RPMI7951 (cell line): ENCODE data around the gene ZDHHC8. TPM values are rescaled to one million over a fixed set of nuclear protein-coding genes. Genes with fewer than 3 reads are reported as not detected.

ENCODE experiments used
- DNase-seq: peaks from one replicate; pipeline ENCODE4 v3.0.0-alpha.2; 2012; ENCODE audit warnings: low read depth
- total RNA-seq: library from RNA; depleted of rRNA; stranded (reverse); fragments of >200 nt; shearing (Covaris generic); gene quantifications from 2 replicates; pipeline ENCODE4 v1.2.3, GENCODE V29; 2014

Gene ZDHHC8
- total RNA-seq, 1 experiment from 2014 or later, result 3.4 TPM

- DNase-seq, result no peak
Measured at GRCh38 chr22:20095521-20095920, 36.1 kb upstream of the ZDHHC8 start.

- DNase-seq, result no peak
Measured at GRCh38 chr22:20096574-20097420, 34.8 kb upstream of the ZDHHC8 start.

GRCh38 chr22:20099099-20099711, 32.4 kb upstream of the ZDHHC8 start:
- DNase-seq, result no peak

DNA sequence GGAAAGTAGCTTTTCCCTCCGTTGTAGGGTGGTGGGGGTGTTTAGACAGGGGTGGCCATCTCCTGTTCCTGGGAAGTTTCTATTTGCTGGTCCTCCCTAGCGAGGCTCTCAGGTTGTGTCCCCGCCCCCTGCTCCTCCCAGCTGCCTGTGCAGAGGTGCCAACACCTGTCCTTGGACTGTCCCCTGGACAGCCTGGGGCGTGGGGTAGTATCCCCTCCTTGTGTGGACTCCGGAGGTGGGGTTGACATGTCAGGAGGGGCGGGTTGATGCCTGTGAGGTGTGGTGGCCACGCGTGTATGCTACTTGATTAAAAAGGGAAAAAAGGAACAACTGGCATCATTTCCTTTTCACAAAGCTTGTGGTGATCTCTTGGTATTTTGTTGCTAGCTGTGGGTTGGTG, 30.0 kb upstream of the ZDHHC8 start:
- no peak for DNase-seq

DNA sequence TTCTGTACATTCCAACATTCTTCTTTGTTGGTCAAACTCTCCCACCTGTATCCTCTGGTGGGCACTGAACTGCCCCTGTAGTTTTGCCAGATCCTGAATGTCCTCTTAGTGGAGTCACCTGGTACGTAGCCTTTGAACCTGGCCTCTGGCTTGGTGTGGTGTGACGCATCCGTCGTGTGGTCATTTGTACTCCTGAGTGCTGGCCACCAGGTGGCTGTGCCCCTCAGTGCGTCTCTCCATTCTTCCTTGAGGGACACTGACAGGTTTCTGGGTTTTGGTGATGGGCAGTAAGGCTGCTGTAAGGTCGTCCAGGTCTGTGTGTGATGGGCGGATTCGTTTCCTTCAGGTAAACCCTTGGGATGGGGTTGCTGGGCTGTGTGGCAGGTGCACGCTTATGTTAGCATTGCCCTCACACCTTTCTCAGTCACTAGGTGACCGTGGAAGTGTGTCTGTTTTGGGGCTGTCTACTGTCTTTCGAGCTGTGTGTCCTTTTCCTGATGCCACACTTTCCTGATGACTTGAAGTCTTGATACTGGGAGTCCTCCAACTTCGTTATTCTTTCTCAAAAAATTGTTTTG, 29.3 kb upstream of the ZDHHC8 start:
- DNase-seq, result no peak

DNA sequence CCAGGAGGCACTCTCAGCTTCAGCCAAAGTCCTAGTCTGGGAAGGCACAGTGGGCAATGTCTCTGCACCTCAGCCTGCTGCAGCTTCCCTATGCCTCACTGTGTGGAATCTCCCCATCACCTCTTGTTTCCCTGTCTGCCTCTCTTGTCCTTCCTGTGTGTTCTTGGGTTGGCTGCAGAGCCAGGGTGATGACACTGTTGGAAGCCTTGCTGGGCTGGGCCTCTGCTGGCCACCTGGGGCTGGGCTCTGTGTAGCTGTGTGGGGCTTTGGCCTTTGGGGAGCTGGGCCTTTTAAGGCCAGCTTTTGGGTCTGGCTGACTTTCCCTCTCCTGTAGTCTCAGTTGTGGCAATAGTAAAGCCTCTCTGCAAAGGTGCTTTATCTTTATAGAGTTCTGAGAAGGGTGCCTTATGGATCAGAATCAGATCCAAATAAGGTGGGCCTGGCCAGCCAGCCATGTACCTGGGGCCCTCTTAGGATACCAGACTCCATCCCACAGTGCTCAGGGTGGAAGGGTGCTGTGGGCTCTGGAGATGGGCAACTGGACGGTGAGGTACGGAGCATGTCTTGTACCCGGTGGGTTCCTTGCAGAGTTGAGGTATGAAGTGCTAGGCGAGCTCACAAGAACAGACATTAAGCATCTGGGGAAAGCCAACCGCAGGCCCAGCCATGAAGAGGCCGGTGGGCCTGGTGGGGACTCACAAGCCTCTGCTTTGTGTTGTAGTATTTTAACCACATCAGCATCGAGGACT, 26.0 kb upstream of the ZDHHC8 start:
- no peak for DNase-seq

- DNase-seq, result no peak
Measured at GRCh38 chr22:20106205-20106848, 25.3 kb upstream of the ZDHHC8 start.

DNA sequence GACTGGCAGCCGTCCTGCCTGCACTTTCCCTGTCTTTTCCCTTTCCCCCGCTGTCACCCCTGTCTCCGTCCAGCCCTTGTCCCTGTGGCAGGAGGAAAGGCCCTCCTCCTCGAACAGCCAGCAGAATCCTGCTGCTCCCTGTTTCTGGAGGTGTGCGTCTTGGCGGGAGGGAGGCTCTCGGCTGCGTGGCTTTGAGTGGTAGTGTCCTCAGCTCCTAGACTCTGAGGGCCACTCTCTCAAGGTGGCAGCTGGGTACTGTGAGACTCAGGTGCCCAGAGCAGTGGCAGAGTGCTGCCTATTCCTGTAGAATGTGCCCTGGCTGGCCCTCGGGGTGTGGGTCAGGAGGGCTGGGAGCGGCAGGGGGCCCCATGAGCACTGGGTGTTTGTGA, 24.8 kb upstream of the ZDHHC8 start:
- no peak for DNase-seq

DNA sequence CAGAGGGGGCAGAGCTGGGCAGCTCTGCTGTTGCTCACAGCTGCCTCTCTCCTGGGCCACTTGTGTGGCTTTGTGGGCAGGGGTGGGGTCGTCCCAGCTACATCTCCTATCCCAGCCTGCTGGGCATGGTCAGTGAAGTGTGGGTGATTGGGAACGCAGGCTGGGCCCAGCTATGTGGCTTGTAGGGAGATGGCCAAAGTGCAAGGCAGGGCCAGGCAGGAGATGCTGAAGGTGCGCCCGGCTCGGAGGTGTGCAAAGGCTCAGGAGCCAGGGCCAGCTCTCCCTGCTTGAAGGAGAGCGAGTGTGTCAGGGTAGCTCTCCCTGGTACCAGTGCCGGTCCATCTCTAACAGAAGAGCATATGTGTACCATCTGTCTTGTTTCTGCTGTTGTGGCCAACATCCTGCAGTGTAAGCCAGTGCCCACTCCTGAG, 24.1 kb upstream of the ZDHHC8 start:
- no peak for DNase-seq

DNA sequence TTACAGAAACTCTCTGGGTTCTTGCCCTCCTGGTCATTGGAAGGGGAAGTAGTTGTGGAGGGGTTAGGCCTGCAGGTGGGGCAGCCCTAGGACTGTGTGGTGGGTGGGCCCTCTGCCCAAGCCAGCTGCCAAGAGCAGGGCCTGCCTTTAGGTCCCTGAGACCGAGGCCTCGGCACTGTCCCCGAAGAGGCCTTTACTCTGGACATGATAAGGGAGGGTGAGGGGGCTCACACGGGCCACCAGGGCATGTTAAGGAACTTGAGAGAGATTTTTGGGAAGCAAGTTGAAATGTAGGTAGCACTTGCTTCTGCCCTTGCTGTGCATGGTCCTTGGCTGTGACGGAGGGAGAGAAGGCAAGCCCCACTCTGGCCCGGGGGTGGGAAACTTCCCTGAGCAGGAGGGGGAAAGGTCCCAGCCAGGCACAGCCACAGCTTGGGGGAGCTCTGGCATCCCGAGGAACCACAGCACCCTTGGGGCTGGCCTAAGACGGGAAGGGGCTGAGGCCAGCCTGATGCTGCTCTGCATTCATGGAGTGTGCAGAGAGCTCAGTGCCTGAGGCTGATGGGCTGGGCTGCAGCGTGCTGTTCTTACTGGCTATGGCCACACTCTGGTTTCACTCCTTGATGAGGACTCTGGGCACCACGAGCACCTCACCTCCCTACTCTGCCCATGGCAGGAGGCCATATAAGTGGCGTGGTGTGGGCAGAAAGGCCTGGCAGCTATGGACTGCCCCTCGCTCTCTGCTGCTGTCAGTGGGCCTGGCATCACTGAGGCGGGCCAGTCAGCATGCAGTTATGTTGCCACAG, 23.4 kb upstream of the ZDHHC8 start:
- DNase-seq, result no peak

DNA sequence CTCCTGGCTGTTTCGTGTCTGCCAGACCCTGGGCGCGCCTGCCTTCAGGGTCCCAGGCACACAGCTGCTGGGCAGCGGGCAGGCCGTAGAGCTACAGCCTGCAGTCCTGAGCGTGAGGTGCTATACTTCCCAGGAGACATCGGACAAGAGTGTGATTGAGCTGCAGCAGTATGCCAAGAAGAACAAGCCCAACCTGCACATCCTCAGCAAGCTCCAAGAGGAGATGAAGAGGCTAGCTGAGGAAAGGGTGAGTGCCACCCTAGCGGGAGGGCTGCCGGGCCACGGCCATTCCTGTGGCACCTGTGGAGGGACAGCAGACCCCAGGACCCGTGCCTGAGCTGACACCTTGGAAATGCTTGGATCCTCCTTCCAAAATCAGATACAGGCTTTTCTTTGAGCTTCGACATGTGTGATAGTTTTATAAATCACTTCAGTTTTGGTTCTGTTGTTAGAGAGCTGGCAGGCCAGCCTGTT, 22.8 kb upstream of the ZDHHC8 start:
- DNase-seq, result no peak

GRCh38 chr22:20109411-20110358, 21.9 kb upstream of the ZDHHC8 start:
- DNase-seq, result no peak

DNA sequence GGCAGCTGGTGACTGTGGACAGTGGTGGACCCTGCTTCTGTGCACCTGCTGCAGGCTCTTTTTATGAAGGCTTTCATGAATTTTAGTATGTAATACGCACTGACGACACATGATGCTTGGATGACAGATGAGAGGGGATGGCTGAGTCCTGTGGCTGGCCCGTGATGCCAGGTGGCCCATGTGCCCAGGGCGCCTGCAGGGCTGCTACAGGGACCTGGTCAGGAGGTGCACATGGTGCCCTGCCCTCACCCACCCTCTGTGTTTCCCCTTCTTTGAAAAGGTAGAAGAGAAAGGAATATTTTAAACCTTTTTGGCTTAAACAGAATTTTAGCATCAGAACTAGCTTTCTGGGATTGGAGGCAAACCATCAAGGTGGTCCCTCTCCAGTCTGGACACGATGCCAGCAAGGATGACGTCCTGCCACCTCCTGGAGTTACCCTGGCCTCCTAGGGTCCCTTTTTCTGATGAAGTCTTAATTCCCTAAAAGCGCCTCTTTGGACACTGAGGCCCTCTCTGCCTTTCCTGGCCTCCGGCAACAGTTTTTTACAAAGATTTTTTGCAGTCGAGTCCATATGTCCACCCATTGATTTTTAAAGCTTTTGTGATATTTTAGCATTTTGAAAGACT, 21.1 kb upstream of the ZDHHC8 start:
- DNase-seq, result no peak

- no peak for DNase-seq
Measured at GRCh38 chr22:20111045-20111688, 20.4 kb upstream of the ZDHHC8 start.

DNA sequence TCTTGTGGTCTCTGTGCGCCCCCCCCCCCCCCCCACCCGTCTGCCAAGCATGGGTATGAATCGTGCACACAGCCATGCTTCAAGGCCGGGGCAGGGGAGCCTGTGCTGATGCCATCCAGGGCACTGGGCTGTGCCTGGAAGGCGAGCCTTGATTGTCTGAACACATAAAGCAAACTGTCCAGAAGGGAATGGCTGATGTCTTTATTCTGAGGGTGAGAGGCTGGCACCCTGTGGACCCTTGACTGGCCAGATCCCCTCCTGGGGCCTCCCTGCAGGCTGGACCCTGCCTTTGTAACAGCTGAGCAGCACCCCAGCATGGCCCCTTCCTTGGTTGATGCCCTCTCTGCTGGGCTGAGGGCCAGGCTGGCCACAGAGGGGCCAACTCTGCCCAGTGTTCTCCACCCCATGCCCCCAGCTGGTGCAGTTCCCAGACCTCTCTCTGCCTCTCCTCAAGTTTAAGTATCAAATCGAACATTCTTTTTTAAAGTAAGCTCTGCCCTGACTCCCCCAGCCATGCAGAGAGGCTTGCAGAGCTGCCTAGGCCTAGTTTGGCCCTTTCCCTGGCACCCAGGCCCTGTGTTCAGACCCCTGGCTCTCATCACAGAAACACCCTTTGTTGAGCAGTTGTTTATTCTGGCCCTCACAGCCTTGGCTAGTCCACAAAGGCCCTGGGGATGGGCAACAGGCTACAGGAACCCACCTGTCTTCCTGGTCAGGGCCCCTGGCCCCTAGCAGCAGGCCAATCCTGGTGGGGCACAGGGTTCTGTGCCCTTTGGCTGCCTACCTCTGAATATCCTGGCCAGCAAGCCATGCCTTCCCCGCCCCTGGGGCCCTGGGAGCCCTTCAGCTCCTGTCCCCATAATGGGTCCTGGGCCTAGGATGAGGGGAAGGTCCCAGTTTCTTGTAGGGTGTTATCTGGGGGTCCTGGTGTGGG, 19.6 kb upstream of the ZDHHC8 start:
- DNase-seq, result no peak

DNA sequence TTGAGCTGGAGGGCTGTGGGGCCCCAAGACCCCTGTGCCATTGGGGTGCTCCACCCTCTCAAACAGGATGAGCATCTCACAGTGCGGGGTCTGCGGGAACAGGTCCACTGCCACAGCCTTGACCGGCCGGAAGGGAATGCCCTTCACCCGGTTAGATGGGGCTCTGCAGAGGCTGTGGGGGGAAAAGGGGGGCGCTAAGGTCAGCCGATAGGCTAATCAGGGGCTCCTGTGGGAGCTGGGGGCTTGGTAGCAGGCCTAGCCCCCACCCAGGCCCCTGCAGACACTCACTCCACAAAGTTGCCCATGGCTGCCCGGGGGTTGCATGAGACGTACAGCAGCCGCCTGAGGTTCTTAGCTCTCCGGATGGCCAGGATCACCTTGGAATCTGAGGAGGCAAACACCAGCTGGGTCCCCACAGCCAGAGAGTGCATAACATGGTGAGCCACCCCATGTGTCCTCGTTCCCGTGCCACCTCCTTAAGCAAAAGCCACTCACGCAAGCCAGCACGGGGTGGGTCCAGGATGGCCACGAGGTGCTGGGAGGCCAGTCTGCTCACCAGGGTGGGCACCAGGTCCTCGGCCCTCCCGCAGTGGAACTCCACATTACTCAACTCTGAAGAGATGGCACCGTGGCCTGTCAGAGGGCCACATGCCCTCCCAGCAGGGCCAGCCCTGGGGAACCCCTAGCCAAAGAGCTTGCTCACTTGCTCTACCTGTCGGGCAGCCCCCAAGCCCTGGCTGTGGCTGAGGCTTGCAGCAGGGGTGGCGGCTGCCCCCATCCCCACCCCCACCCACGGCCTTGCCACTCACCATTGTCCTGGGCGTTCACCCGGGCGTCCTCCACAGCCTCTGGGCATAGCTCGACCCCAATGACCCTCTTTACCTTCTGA, 18.7 kb upstream of the ZDHHC8 start:
- DNase-seq, result no peak
